GM12892 (cell line): ENCODE data around the gene CTNNA3.

Source experiments
- POLR2A ChIP-seq: IDR thresholded peaks from 2 replicates; pipeline ENCODE4 v1.6.1; 2011; ENCODE audit warnings: low read depth, low read length, control low read depth
- POLR2AphosphoS5 ChIP-seq: IDR thresholded peaks from 2 replicates; pipeline ENCODE4 v1.6.1; 2011; ENCODE audit warnings: low read depth, low read length, control low read depth
- TAF1 ChIP-seq: IDR thresholded peaks from 2 replicates; pipeline ENCODE4 v1.6.1; 2011; ENCODE audit warnings: low read depth, mild to moderate bottlenecking, control low read depth, low read length, borderline replicate concordance

DNA sequence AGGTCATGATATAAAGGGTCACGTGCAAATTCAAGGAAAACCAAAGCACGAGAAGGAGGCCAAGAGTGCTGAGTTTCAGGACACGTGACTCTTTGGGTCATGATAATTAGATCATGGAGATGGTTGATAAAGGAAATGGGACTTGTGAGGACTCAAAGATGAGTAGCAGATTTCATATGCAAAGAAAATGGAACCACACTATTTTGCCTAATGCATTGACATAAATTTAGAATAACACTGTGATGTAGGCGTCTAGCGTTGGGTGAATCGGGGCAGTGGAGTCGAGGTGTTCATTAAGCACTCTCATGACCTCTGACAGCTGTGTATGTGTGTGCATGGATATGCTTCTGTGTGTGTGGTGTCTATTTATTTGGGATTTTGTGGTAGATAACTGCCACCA lies 1795.7 kb downstream of the CTNNA3 start:
- TF ChIP-seq TAF1 (no peak), POLR2A (no peak), POLR2AphosphoS5 (no peak)
